Stimulated activated CD4-positive, alpha-beta T cell treated with anti-CD3 and anti-CD28 coated beads, Interleukin-12 subunit alpha, Interleukin-12 subunit beta, amount 100 ng/mL, for 24 hours (primary cell): Measurements from ENCODE around the gene PNMA6E.
"Not testable (repeated sequence)": the region's sequence is repeated elsewhere in the genome, so short reads cannot be mapped to it uniquely, and the experiment has no call there.

Source experiments
- DNase-seq, 2 experiments: peaks; one replicate each; pipeline ENCODE4 v3.0.0-alpha.2; 2020; ENCODE audit warnings: low read depth in 2 of 2

Gene PNMA6E

GRCh38 chrX:153384973-153385372 is 16.2 kb downstream of the PNMA6E start:
- not testable (repeated sequence) for DNase-seq

- no peak for DNase-seq
These were observed 16.8 kb downstream of the PNMA6E start for GRCh38 chrX:153384390-153384789.

- DNase-seq = no peak
These were observed 18.3 kb downstream of the PNMA6E start for GRCh38 chrX:153382563-153383482.

GRCh38 chrX:153381684-153382532 is 19.2 kb downstream of the PNMA6E start:
- no peak for DNase-seq

- DNase-seq = no peak
These were observed 20.5 kb downstream of the PNMA6E start for GRCh38 chrX:153380691-153381090.

GRCh38 chrX:153379971-153380581 is 21.1 kb downstream of the PNMA6E start:
- no peak for DNase-seq

GRCh38 chrX:153379508-153379907 is 21.6 kb downstream of the PNMA6E start:
- no peak for DNase-seq

- no peak for DNase-seq
These were observed 22.5 kb downstream of the PNMA6E start for GRCh38 chrX:153378607-153379006.

- DNase-seq = no peak
These were observed 23.4 kb downstream of the PNMA6E start for GRCh38 chrX:153377727-153378126.

GRCh38 chrX:153375571-153375970 is 25.6 kb downstream of the PNMA6E start:
- DNase-seq = no peak

GRCh38 chrX:153374426-153374825 is 26.7 kb downstream of the PNMA6E start:
- DNase-seq = no peak

- DNase-seq = no peak
These were observed 28.2 kb downstream of the PNMA6E start for GRCh38 chrX:153372949-153373348.

- DNase-seq = no peak
These were observed 29.9 kb downstream of the PNMA6E start for GRCh38 chrX:153371256-153371655.

- DNase-seq = no peak
These were observed 30.7 kb downstream of the PNMA6E start for GRCh38 chrX:153370293-153371055.

- no peak for DNase-seq
These were observed 34.1 kb downstream of the PNMA6E start for GRCh38 chrX:153366878-153367538.

- DNase-seq = no peak
These were observed 35.0 kb downstream of the PNMA6E start for GRCh38 chrX:153366119-153366518.

- DNase-seq = no peak
These were observed 35.5 kb downstream of the PNMA6E start for GRCh38 chrX:153365670-153366069.

- no peak for DNase-seq
These were observed 39.3 kb downstream of the PNMA6E start for GRCh38 chrX:153361781-153362397.

GRCh38 chrX:153357877-153358276 is 43.3 kb downstream of the PNMA6E start:
- no peak for DNase-seq

- DNase-seq = no peak
These were observed 47.7 kb downstream of the PNMA6E start for GRCh38 chrX:153353416-153353815.
